Left lung (tissue), 10 donors: ENCODE results near the gene PGRMC2. TPM values are rescaled to one million over a fixed set of nuclear protein-coding genes. Genes with fewer than 3 reads are reported as not detected.

ENCODE experiments used
- ATAC-seq: fragments of 200-7000 bp; cut with Tn5 transposase; one replicate; pipeline ENCODE4 v1.9.1; 2020; ENCODE audit warnings: moderate library complexity
- DNase-seq, 4 donors: peaks; one replicate each; pipeline ENCODE4 v3.0.0-alpha.2; 2013 to 2020
- H3K27ac ChIP-seq, 2 donors: fragments of 200-600 bp; sonication (generic) in 1 of 2; one replicate each; pipeline versions ENCODE4 v1.5.0 to v1.8.0; 2020 to 2021
- H3K27me3 ChIP-seq, 2 donors: fragments of 200-600 bp; sonication (generic) in 1 of 2; one replicate each; pipeline versions ENCODE4 v1.5.0 to v1.8.0; 2020 to 2021
- H3K36me3 ChIP-seq, 2 donors: fragments of 200-600 bp; sonication (generic) in 1 of 2; one replicate each; pipeline versions ENCODE4 v1.5.0 to v1.8.0; 2020 to 2021
- H3K4me1 ChIP-seq, 2 donors: fragments of 200-600 bp; one replicate each; pipeline ENCODE4 v1.8.0; 2021
- H3K4me3 ChIP-seq, 2 donors: fragments of 200-600 bp; sonication (generic) in 1 of 2; one replicate each; pipeline versions ENCODE4 v1.5.0 to v1.8.0; 2020 to 2021; ENCODE audit warnings: mild to moderate bottlenecking in 1 of 2
- H3K9me3 ChIP-seq, 2 donors: fragments of 200-600 bp; sonication (generic) in 1 of 2; one replicate each; pipeline versions ENCODE4 v1.5.0 to v1.8.0; 2020 to 2021
- intact Hi-C, 2 donors: fragments of 100-400 bp; cut with DNase I; formaldehyde crosslinking; loops; one replicate each; pipeline versions ENCODE4 v1.11.2 to v1.14.2; 2022
- polyA plus RNA-seq, 6 donors: library from polyadenylated mRNA; unstranded; fragments of 120-200 nt; gene quantifications; one replicate each; pipeline ENCODE4 v1.2.1, GENCODE V29; 2013; ENCODE audit not compliant: insufficient read length in 6 of 6
- total RNA-seq, 2 donors: library from RNA; stranded (reverse); fragmentation: NEBNext Ultra II Directional; extraction: Animal tissue kit (Norgen Biotek cat#: 25700); gene quantifications; one replicate each; pipeline ENCODE4 v1.2.1, GENCODE V29; 2021
- TF ChIP-seq, protein P1 (sequence below), 2 donors: fragments of 200-600 bp; sonication (generic) in 1 of 2; IDR thresholded peaks; one replicate each; pipeline versions ENCODE4 v1.5.0 to v1.8.0; 2021; ENCODE audit warnings: antibody characterized with exemption in 2 of 2
- donor health status: DM: no; HTN: yes; CAD: no.
- donor health status: DM: no; HTN: no; CAD: no.

PGRMC2 gene
- total and polyA plus RNA-seq, 8 donors: 59.7 to 84.5 (median 77.4) TPM

DNA sequence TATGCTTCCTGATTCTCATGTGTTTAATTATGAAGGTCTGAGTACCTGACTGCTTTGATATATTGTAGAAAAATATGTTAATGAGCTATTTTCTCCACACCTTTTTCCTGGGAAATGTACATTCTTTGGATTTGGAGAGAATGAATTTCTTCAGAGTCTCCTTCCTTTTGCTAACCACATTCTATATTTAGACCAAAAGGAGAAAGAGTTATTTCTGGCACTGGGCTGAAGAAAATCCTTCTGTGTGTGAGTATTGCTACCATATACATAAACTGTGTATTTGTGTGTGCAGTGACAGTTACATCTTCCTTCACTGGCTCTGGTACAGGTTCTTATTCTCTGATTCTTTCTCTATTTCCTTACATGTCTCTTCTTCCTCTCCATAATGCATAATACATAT lies 44.5 kb upstream of the PGRMC2 start:
- no peaks in the 10 kb centered on the region for H3K36me3 ChIP-seq
- ATAC-seq: no peak
- intact Hi-C loops: no loop called here
- no peak overlapping the region for H3K27ac ChIP-seq
- H3K9me3 ChIP-seq: no peaks in the 10 kb centered on the region
- no peak overlapping the region for H3K4me3 ChIP-seq
- TF ChIP-seq, protein P1, sequence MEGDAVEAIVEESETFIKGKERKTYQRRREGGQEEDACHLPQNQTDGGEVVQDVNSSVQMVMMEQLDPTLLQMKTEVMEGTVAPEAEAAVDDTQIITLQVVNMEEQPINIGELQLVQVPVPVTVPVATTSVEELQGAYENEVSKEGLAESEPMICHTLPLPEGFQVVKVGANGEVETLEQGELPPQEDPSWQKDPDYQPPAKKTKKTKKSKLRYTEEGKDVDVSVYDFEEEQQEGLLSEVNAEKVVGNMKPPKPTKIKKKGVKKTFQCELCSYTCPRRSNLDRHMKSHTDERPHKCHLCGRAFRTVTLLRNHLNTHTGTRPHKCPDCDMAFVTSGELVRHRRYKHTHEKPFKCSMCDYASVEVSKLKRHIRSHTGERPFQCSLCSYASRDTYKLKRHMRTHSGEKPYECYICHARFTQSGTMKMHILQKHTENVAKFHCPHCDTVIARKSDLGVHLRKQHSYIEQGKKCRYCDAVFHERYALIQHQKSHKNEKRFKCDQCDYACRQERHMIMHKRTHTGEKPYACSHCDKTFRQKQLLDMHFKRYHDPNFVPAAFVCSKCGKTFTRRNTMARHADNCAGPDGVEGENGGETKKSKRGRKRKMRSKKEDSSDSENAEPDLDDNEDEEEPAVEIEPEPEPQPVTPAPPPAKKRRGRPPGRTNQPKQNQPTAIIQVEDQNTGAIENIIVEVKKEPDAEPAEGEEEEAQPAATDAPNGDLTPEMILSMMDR (IDR thresholded peaks at IDR 0.05): no peak
- no peaks in the 10 kb centered on the region for H3K27me3 ChIP-seq
- no peaks in the 10 kb centered on the region for H3K4me1 ChIP-seq
- DNase-seq: no peak

DNA sequence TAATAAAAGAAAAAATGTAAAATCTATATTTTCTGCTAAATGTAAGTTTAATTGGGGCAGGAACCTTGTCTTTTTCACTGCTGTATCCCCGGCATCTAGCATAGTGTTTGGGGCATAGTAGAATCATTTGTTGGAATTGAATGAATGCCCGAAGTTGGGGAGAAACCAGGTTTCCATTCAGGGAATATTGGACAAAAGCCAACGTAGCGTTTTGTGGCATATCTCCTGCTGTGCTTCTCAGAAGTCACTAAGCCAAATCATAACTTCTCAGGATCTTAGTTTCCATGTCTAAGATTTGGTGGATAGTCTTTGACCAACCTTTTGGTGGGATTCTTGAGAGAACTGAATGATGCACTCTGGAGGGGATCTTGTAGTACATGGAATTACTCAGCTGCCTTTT lies 42.0 kb upstream of the PGRMC2 start:
- DNase-seq: no peak
- H3K36me3 ChIP-seq: no peaks in the 10 kb centered on the region
- H3K9me3 ChIP-seq: no peaks in the 10 kb centered on the region
- no peak overlapping the region for H3K4me3 ChIP-seq
- intact Hi-C loops: no loop called here
- no peak overlapping the region for H3K27ac ChIP-seq
- TF ChIP-seq, protein P1 (IDR thresholded peaks at IDR 0.05): no peak
- no peak for ATAC-seq
- H3K27me3 ChIP-seq: no peaks in the 10 kb centered on the region
- H3K4me1 ChIP-seq: no peaks in the 10 kb centered on the region

DNA sequence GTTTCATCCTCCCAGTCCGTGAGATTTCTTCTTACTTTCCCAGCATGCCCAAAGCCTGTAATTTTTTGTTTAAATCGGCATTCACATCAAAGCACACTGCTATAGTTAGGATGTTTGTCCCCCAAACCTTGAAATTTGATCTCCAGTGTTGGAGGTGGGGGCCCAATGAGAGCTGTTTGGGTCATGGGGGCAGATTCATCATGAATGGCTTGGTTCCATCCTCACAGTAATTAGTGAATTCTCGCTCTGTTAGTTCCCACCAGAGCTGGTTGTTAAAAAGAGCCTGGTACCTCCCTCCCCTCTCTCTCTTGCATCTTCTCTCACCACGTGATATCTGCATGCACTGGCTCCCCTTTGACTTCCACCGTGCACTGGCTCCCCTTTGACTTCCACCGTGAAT lies 40.5 kb upstream of the PGRMC2 start:
- TF ChIP-seq, protein P1 (IDR thresholded peaks at IDR 0.05): no peak
- intact Hi-C loops: no loop called here
- Histone ChIP-seq H3K9me3 (no peaks in the 10 kb centered on the region), H3K4me3 (no peak overlapping the region), H3K36me3 (no peaks in the 10 kb centered on the region), H3K4me1 (no peaks in the 10 kb centered on the region), H3K27me3 (no peaks in the 10 kb centered on the region), H3K27ac (no peak overlapping the region)
- ATAC-seq: no peak
- no peak for DNase-seq

DNA sequence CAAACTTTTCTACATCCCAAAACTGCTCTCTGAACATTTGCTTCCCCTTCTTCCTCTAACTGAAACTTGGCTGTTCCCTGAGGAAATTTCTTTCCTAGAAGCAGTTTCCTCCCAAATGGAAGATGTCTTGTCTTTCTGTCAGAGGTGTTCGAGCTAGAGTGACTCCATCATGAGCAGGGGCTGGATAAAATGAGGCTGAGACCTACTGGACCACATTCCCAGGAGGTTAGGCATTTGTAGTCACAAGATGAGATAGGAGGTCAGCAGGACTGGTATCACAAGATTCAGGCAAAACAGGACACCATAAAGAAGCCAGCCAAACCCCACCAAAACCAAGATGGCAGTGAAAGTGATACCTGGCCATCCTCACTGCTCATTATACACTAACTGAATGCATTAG lies 35.8 kb upstream of the PGRMC2 start:
- intact Hi-C loops: no loop called here
- DNase-seq: no peak
- no peaks in the 10 kb centered on the region for H3K4me1 ChIP-seq
- no peaks in the 10 kb centered on the region for H3K9me3 ChIP-seq
- H3K27me3 ChIP-seq: no peaks in the 10 kb centered on the region
- no peak overlapping the region for H3K4me3 ChIP-seq
- no peak for ATAC-seq
- no peaks in the 10 kb centered on the region for H3K36me3 ChIP-seq
- H3K27ac ChIP-seq: no peak overlapping the region
- TF ChIP-seq, protein P1 (IDR thresholded peaks at IDR 0.05): no peak

DNA sequence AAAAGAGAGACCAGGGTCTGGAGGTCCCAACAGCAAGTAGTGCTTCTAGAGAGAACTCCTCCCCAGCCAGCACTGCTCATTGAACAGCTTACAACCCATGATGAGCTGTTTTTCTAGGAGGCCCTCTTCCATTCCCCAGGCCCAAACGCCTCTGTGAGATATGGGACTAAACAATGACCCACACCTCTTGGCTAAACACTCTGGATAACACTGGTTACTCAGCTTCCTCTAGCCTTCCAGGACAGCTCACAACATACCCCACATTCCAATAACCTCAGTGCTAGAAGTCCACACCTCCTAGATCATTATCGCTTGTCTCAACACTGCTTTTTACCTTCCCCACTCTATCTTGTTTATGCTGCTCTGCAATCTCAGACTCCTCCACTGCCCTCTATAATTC lies 35.4 kb upstream of the PGRMC2 start:
- DNase-seq: no peak
- H3K4me3 ChIP-seq: no peak overlapping the region
- no peaks in the 10 kb centered on the region for H3K36me3 ChIP-seq
- intact Hi-C loops: no loop called here
- H3K4me1 ChIP-seq: no peaks in the 10 kb centered on the region
- no peaks in the 10 kb centered on the region for H3K27me3 ChIP-seq
- ATAC-seq: peak; percentile 38
- H3K27ac ChIP-seq: no peak overlapping the region
- TF ChIP-seq, protein P1 (IDR thresholded peaks at IDR 0.05): no peak
- no peaks in the 10 kb centered on the region for H3K9me3 ChIP-seq
